Thyroid gland (tissue), 4 donors: ENCODE measurements around the gene SPATA31A3.
"Not testable (repeated sequence)": the region's sequence is repeated elsewhere in the genome, so short reads cannot be mapped to it uniquely, and the experiment has no call there.

Experiments used
- POLR2A ChIP-seq, 2 donors: fragments of 450-650 bp; IDR thresholded peaks; one replicate each; pipeline ENCODE4 v1.6.1; 2017; ENCODE audit warnings: antibody characterized with exemption in 2 of 2, mild to moderate bottlenecking in 2 of 2, moderate library complexity in 1 of 2
- TF ChIP-seq, protein P1 (sequence below), 6 experiments: fragments of 200-600 bp in 3 of 6; fragments of 450-650 bp in 3 of 6; sonication (generic) in 3 of 6; IDR thresholded peaks; one replicate each; pipeline ENCODE4 v1.5.1; 2016 to 2019; ENCODE audit warnings: antibody characterized with exemption in 6 of 6, mild to moderate bottlenecking in 2 of 6, inconsistent platforms in 1 of 6, moderate library complexity in 1 of 6

DNA sequence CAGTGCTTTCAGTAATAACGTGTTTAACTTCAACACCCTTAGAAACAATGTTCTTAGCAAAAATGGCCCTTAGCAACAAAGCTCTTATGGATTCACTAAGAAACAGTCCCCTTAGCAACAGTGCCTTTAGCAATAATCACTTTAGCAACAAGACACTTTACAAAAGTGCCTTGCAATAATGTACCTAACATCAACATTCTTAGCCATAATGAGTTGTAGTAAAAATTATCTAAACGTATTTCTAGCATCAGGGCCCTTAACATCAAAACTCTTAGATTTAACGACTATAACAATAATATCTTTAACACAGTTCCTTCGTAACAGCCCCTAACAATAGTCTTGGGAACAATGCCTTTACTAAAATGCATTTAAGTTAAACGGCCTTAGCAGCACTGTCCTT lies 54.0 kb downstream of the SPATA31A3 start:
- TF ChIP-seq, protein P1, sequence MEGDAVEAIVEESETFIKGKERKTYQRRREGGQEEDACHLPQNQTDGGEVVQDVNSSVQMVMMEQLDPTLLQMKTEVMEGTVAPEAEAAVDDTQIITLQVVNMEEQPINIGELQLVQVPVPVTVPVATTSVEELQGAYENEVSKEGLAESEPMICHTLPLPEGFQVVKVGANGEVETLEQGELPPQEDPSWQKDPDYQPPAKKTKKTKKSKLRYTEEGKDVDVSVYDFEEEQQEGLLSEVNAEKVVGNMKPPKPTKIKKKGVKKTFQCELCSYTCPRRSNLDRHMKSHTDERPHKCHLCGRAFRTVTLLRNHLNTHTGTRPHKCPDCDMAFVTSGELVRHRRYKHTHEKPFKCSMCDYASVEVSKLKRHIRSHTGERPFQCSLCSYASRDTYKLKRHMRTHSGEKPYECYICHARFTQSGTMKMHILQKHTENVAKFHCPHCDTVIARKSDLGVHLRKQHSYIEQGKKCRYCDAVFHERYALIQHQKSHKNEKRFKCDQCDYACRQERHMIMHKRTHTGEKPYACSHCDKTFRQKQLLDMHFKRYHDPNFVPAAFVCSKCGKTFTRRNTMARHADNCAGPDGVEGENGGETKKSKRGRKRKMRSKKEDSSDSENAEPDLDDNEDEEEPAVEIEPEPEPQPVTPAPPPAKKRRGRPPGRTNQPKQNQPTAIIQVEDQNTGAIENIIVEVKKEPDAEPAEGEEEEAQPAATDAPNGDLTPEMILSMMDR (IDR thresholded peaks at IDR 0.05) = not testable (repeated sequence)
- TF ChIP-seq POLR2A (IDR thresholded peaks at IDR 0.05) = not testable (repeated sequence)
